Mononuclear cell (primary cell): ENCODE data around the gene ZNF609. TPM values are rescaled to one million over a fixed set of nuclear protein-coding genes. Genes with fewer than 3 reads are reported as not detected.
"Not testable (repeated sequence)": the region's sequence is repeated elsewhere in the genome, so short reads cannot be mapped to it uniquely, and the experiment has no call there.

Source experiments
- H3K27me3 ChIP-seq: 2 replicates; pipeline ENCODE4 v1.6.0; 2011; ENCODE audit warnings: low read length, control low read depth; ENCODE audit not compliant: insufficient read depth
- H3K4me1 ChIP-seq: 2 replicates; pipeline ENCODE4 v1.5.1; 2011; ENCODE audit warnings: mild to moderate bottlenecking, low read length, control low read depth; ENCODE audit not compliant: insufficient read depth
- H3K4me3 ChIP-seq: 2 replicates; pipeline ENCODE4 v1.5.1; 2011; ENCODE audit warnings: mild to moderate bottlenecking, low read length, moderate library complexity
- H3K9me3 ChIP-seq: 2 replicates; pipeline ENCODE4 v1.5.1; 2011; ENCODE audit warnings: low read depth, mild to moderate bottlenecking, control low read depth, low read length
- total RNA-seq: library from RNA; depleted of rRNA; stranded (reverse); fragments of >200 nt; gene quantifications from one replicate; pipeline ENCODE4 v1.2.3, GENCODE V29; 2012

The ZNF609 gene
- total RNA-seq, 1 donor, result 34.3 TPM

GRCh38 chr15:64618540-64618939 is 158.2 kb downstream of the ZNF609 start:
- Histone ChIP-seq H3K9me3 (no peaks in the 10 kb centered on the region), H3K4me1 (peaks cover 63% of the 10 kb centered on the region), H3K4me3 (no peak overlapping the region), H3K27me3 (no peaks in the 10 kb centered on the region)

- Histone ChIP-seq H3K9me3 (no peaks in the 10 kb centered on the region), H3K27me3 (no peaks in the 10 kb centered on the region), H3K4me1 (peaks cover 75% of the 10 kb centered on the region), H3K4me3 (no peak overlapping the region)
Measured at GRCh38 chr15:64619880-64620839, 159.8 kb downstream of the ZNF609 start.

- peaks cover 70% of the 10 kb centered on the region for H3K4me1 ChIP-seq
- no peak overlapping the region for H3K4me3 ChIP-seq
- no peaks in the 10 kb centered on the region for H3K27me3 ChIP-seq
- H3K9me3 ChIP-seq, result no peaks in the 10 kb centered on the region
Measured at GRCh38 chr15:64621056-64621455, 160.7 kb downstream of the ZNF609 start.

- no peak overlapping the region for H3K4me3 ChIP-seq
- no peaks in the 10 kb centered on the region for H3K9me3 ChIP-seq
- peaks cover 73% of the 10 kb centered on the region for H3K4me1 ChIP-seq
- no peaks in the 10 kb centered on the region for H3K27me3 ChIP-seq
Measured at GRCh38 chr15:64622410-64623260, 162.3 kb downstream of the ZNF609 start.

GRCh38 chr15:64623347-64623996 is 163.1 kb downstream of the ZNF609 start:
- H3K27me3 ChIP-seq, result no peaks in the 10 kb centered on the region
- no peak overlapping the region for H3K4me3 ChIP-seq
- H3K4me1 ChIP-seq, result peaks cover 71% of the 10 kb centered on the region
- no peaks in the 10 kb centered on the region for H3K9me3 ChIP-seq

GRCh38 chr15:64624242-64624641 is 163.9 kb downstream of the ZNF609 start:
- Histone ChIP-seq H3K4me1 (peaks cover 65% of the 10 kb centered on the region), H3K27me3 (no peaks in the 10 kb centered on the region), H3K9me3 (no peaks in the 10 kb centered on the region), H3K4me3 (no peak overlapping the region)

- Histone ChIP-seq H3K4me3 (no peak overlapping the region), H3K27me3 (no peaks in the 10 kb centered on the region), H3K9me3 (no peaks in the 10 kb centered on the region), H3K4me1 (peaks cover 59% of the 10 kb centered on the region)
Measured at GRCh38 chr15:64629063-64629462, 168.7 kb downstream of the ZNF609 start.

- no peaks in the 10 kb centered on the region for H3K9me3 ChIP-seq
- H3K27me3 ChIP-seq, result no peaks in the 10 kb centered on the region
- H3K4me1 ChIP-seq, result peaks cover 62% of the 10 kb centered on the region
- H3K4me3 ChIP-seq, result no peak overlapping the region
Measured at GRCh38 chr15:64630396-64631107, 170.2 kb downstream of the ZNF609 start.

GRCh38 chr15:64632639-64633038 is 172.3 kb downstream of the ZNF609 start:
- H3K4me3 ChIP-seq, H3K27me3 ChIP-seq, H3K9me3 ChIP-seq: not testable (repeated sequence)
- peaks cover 64% of the 10 kb centered on the region for H3K4me1 ChIP-seq

GRCh38 chr15:64633332-64633731 is 173.0 kb downstream of the ZNF609 start:
- Histone ChIP-seq H3K27me3 (no peaks in the 10 kb centered on the region), H3K4me1 (peaks cover 65% of the 10 kb centered on the region), H3K9me3 (no peaks in the 10 kb centered on the region), H3K4me3 (no peak overlapping the region)

GRCh38 chr15:64634027-64634426 is 173.6 kb downstream of the ZNF609 start:
- Histone ChIP-seq H3K27me3 (no peaks in the 10 kb centered on the region), H3K4me3 (no peak overlapping the region), H3K9me3 (no peaks in the 10 kb centered on the region), H3K4me1 (peaks cover 71% of the 10 kb centered on the region)

GRCh38 chr15:64634576-64635498 is 174.5 kb downstream of the ZNF609 start:
- Histone ChIP-seq H3K27me3 (no peaks in the 10 kb centered on the region), H3K4me3 (no peak overlapping the region), H3K4me1 (peaks cover 74% of the 10 kb centered on the region), H3K9me3 (no peaks in the 10 kb centered on the region)

GRCh38 chr15:64635499-64636495 is 175.4 kb downstream of the ZNF609 start:
- Histone ChIP-seq H3K27me3 (no peaks in the 10 kb centered on the region), H3K4me3 (no peak overlapping the region), H3K4me1 (peaks cover 79% of the 10 kb centered on the region), H3K9me3 (no peaks in the 10 kb centered on the region)
